HCT116 (cell line): ENCODE measurements around the gene RAB38. TPM values are rescaled to one million over a fixed set of nuclear protein-coding genes. Genes with fewer than 3 reads are reported as not detected.

Source experiments
- ATAC-seq: fragments of 200-7000 bp; cut with Tn5 transposase; 2 replicates; pipeline ENCODE4 v1.9.1; 2020; ENCODE audit warnings: mild to moderate bottlenecking, moderate library complexity
- BruUV-seq: library from RNA; stranded (reverse); fragments of 400-500 nt; replicated peaks from 2 replicates; lab custom pipeline; 2021; lab: Mats Ljungman, UMichigan
- CTCF ChIA-PET: fragments of 300-600 bp; sonication (Branson Sonifier 250); formaldehyde crosslinking; loops from one replicate; lab custom pipeline; 2021; ENCODE audit warnings: antibody characterized with exemption; lab: Charles Lee
- POLR2A ChIA-PET: fragments of 300-600, 350-600 bp; sonication (Branson Sonifier 250); formaldehyde crosslinking; loops from one replicate; lab custom pipeline; 2021; ENCODE audit warnings: antibody characterized with exemption; lab: Charles Lee
- RAD21 ChIA-PET, 2 experiments: fragments of 300-600 bp; sonication (Branson Sonifier 250); formaldehyde crosslinking; loops; one replicate each; lab custom pipeline; 2023; ENCODE audit warnings: low total read pairs in 2 of 2; ENCODE audit not compliant: uncharacterized antibody in 2 of 2, unreplicated experiment in 2 of 2, low non-redundant PET in 1 of 2; lab: Charles Lee
- DNase-seq: peaks from one replicate; pipeline ENCODE4 v3.0.0-alpha.2; 2010; ENCODE audit warnings: low read depth, low spot score
- H2AFZ ChIP-seq: fragments of 200-600 bp; shearing (Covaris generic), sonication (generic); 2 replicates; pipeline ENCODE4 v1.6.1; 2017; ENCODE audit warnings: low read depth, mixed run types, mixed read lengths, antibody characterized with exemption, low read length; ENCODE audit not compliant: poor library complexity, severe bottlenecking
- H3K27ac ChIP-seq: 2 replicates; pipeline ENCODE4 v1.5.1; 2012; ENCODE audit warnings: low read depth, low read length
- H3K27me3 ChIP-seq: fragments of 200-600 bp; sonication (generic); 2 replicates; pipeline ENCODE4 v1.6.1; 2016; ENCODE audit warnings: mixed run types, low read length, mixed read lengths; ENCODE audit not compliant: insufficient read depth
- H3K36me3 ChIP-seq, 2 experiments: fragments of 200-500 bp in 1 of 2; fragments of 200-600 bp in 1 of 2; sonication (Bioruptor generic) in 1 of 2; sonication (generic) in 1 of 2; 2 replicates each; pipeline versions ENCODE4 v1.5.1 to v1.6.1; 2014 to 2016; ENCODE audit warnings: low read length in 2 of 2, inconsistent platforms in 1 of 2, mixed read lengths in 1 of 2, mixed run types in 1 of 2; ENCODE audit not compliant: insufficient read depth in 2 of 2, control insufficient read depth in 1 of 2
- H3K4me1 ChIP-seq, 2 experiments: fragments of 200-600 bp in 1 of 2; sonication (generic) in 1 of 2; 2 replicates each; pipeline versions ENCODE4 v1.5.1 to v1.6.1; 2012 to 2017; ENCODE audit warnings: low read length in 2 of 2, inconsistent platforms in 1 of 2, mild to moderate bottlenecking in 1 of 2, mixed read lengths in 1 of 2, mixed run types in 1 of 2, moderate library complexity in 1 of 2; ENCODE audit not compliant: insufficient read depth in 2 of 2, control insufficient read depth in 1 of 2
- H3K4me2 ChIP-seq: fragments of 200-600 bp; sonication (generic); 2 replicates; pipeline ENCODE4 v1.6.1; 2017; ENCODE audit warnings: mixed run types, low read length, mixed read lengths
- H3K4me3 ChIP-seq, 2 experiments: fragments of 200-600 bp in 1 of 2; sonication (generic) in 1 of 2; replicated peaks in 1 of 2; 2 replicates each; pipeline ENCODE4 v1.5.1; 2011 to 2016; ENCODE audit warnings: low read length in 2 of 2, control low read depth in 1 of 2, low read depth in 1 of 2, mild to moderate bottlenecking in 1 of 2, mixed read lengths in 1 of 2, mixed run types in 1 of 2
- H3K79me2 ChIP-seq: fragments of 200-600 bp; sonication (generic); 2 replicates; pipeline ENCODE4 v1.6.1; 2017; ENCODE audit warnings: mild to moderate bottlenecking, mixed run types, low read length, moderate library complexity, mixed read lengths; ENCODE audit not compliant: insufficient read depth
- H3K9ac ChIP-seq: fragments of 200-600 bp; sonication (generic); 2 replicates; pipeline ENCODE4 v1.6.1; 2016; ENCODE audit warnings: low read length, mixed read lengths
- H3K9me2 ChIP-seq: fragments of 200-600 bp; sonication (generic), shearing (Covaris generic); 2 replicates; pipeline ENCODE4 v1.6.1; 2017; ENCODE audit warnings: mixed run types, mild to moderate bottlenecking, moderate library complexity; ENCODE audit not compliant: insufficient read depth
- H3K9me3 ChIP-seq, 2 experiments: fragments of 200-500 bp in 1 of 2; fragments of 200-600 bp in 1 of 2; sonication (Bioruptor generic) in 1 of 2; sonication (generic) in 1 of 2; 2 replicates each; pipeline ENCODE4 v1.6.1; 2014 to 2017; ENCODE audit warnings: low read length in 2 of 2, mixed read lengths in 2 of 2, inconsistent platforms in 1 of 2, low read depth in 1 of 2, mild to moderate bottlenecking in 1 of 2, mixed run types in 1 of 2, moderate library complexity in 1 of 2; ENCODE audit not compliant: control insufficient read depth in 1 of 2, insufficient read depth in 1 of 2
- H4K20me1 ChIP-seq: fragments of 200-600 bp; sonication (generic), shearing (Covaris generic); 2 replicates; pipeline ENCODE4 v1.6.1; 2017; ENCODE audit warnings: mixed run types, mild to moderate bottlenecking, moderate library complexity; ENCODE audit not compliant: insufficient read depth
- CBX3 ChIP-seq: IDR thresholded peaks from 2 replicates; pipeline ENCODE4 v1.6.1; 2012; ENCODE audit warnings: low read depth
- CEBPB ChIP-seq: IDR thresholded peaks from 2 replicates; pipeline ENCODE4 v1.6.1; 2012; ENCODE audit warnings: low read depth
- EGR1 ChIP-seq: IDR thresholded peaks from 2 replicates; pipeline ENCODE4 v1.6.1; 2012; ENCODE audit warnings: low read depth
- ELF1 ChIP-seq: IDR thresholded peaks from 2 replicates; pipeline ENCODE4 v1.6.1; 2012; ENCODE audit warnings: low read depth, borderline replicate concordance
- EZH2 ChIP-seq: fragments of 200-600 bp; sonication (generic); IDR thresholded peaks from 2 replicates; pipeline ENCODE4 v1.6.1; 2017; ENCODE audit warnings: antibody characterized with exemption, mixed run types
- EZH2phosphoT487 ChIP-seq: fragments of 200-600 bp; IDR thresholded peaks from 2 replicates; pipeline ENCODE4 v1.6.1; 2018; ENCODE audit warnings: antibody characterized with exemption, borderline replicate concordance
- POLR2A ChIP-seq: IDR thresholded peaks from 2 replicates; pipeline ENCODE4 v1.7.0; 2011; ENCODE audit warnings: borderline replicate concordance; ENCODE audit not compliant: insufficient read depth, insufficient read length; ENCODE audit errors: extremely low read depth
- POLR2AphosphoS5 ChIP-seq: IDR thresholded peaks from 2 replicates; pipeline ENCODE4 v1.6.1; 2011; ENCODE audit warnings: mild to moderate bottlenecking, low read depth, low read length, moderate library complexity
- RAD21 ChIP-seq: IDR thresholded peaks from 2 replicates; pipeline ENCODE4 v1.6.1; 2012; ENCODE audit warnings: low read depth, mild to moderate bottlenecking
- SIN3A ChIP-seq: IDR thresholded peaks from 2 replicates; pipeline ENCODE4 v1.6.1; 2012; ENCODE audit warnings: low read depth
- SP1 ChIP-seq: IDR thresholded peaks from 2 replicates; pipeline ENCODE4 v1.6.1; 2012; ENCODE audit warnings: low read depth
- SRF ChIP-seq: IDR thresholded peaks from 2 replicates; pipeline ENCODE4 v1.6.1; 2012; ENCODE audit warnings: low read depth
- TCF7L2 ChIP-seq: IDR thresholded peaks from 2 replicates; pipeline ENCODE4 v1.7.0; 2011; ENCODE audit warnings: borderline replicate concordance, inconsistent platforms; ENCODE audit not compliant: insufficient read depth, insufficient read length; ENCODE audit errors: extremely low read depth
- YY1 ChIP-seq: IDR thresholded peaks from 2 replicates; pipeline ENCODE4 v1.6.1; 2011; ENCODE audit warnings: low read length, low read depth, moderate library complexity, mild to moderate bottlenecking; ENCODE audit not compliant: insufficient replicate concordance; ENCODE audit errors: extremely low read depth
- ZFX ChIP-seq: fragments of 450-650 bp; IDR thresholded peaks from 2 replicates; pipeline ENCODE4 v1.6.1; 2017
- intact Hi-C: fragments of 100-400 bp; cut with micrococcal nuclease; formaldehyde crosslinking; loops from 2 replicates; pipeline ENCODE4 v1.10.0; 2022
- total RNA-seq: library from RNA; stranded (reverse); gene quantifications from one replicate; pipeline ENCODE4 v1.2.1, GENCODE V29; 2021; ENCODE audit not compliant: unreplicated experiment
- TF ChIP-seq, protein P1 (sequence below): IDR thresholded peaks from 2 replicates; pipeline ENCODE4 v1.6.1; 2012; ENCODE audit warnings: low read depth
- TF ChIP-seq, protein P2 (sequence below): IDR thresholded peaks from 2 replicates; pipeline ENCODE4 v1.6.1; 2012

The RAB38 gene
- total RNA-seq, 1 experiment from 2014 or later, result 15.1 TPM

DNA sequence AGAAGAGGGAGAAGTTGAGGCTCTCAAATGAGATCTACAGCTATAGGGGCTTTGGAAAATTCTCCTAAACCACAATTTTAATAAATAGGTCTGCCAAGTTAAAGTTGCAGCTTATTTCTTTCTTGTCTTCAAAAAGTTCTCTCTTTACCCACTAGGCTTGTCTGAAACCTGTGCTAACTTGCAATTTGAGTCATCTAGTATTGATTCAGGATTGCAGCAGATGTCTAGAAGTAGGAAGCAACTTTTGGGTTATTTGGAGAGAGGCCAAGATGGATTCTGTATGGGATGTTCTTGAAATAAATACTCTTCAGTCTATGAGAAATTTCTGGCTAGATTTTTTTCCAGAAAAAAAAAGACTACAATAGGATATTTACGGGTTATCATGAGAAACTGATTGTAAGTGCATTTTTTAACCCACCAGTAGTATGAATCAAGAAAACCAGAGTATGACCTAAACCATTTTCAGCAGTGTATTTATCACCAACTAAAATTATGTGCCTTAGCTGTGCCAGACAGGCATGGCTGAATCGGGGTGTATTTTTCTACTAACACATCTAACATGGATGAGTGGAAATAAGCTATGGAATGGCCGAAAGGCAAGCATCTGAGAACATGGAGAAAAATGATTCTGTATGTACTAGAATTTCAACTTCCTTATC is 4.9 kb upstream of the RAB38 start:
- Histone ChIP-seq H3K9ac (no peak overlapping the region), H3K4me2 (no peak overlapping the region)

DNA sequence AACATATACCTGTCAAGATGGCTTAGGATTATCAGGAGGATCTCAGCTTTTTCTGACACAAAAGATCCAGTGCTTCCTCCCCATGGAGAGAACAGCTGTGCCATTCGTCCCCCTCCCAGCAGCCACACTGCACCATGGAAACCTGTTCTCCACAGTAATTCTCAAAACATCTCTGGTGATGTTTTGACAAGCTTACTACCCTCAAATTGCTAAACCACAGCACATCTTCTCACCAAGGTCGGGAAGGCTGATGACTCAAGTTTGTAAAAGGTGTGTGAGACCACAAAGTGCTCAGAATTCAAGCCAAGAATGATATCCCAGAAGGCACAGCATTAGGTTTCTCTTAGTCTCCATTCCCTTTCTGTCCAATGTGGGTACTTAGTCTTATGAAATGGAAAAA is 3.9 kb upstream of the RAB38 start:
- DNase-seq (no peak), ATAC-seq (no peak)
- Histone ChIP-seq H3K4me1 (peaks cover 0 to 30% of the 10 kb centered on the region in 2 experiments; a peak in 3 of 4 replicates), H3K9me2 (no peaks in the 10 kb centered on the region), H4K20me1 (no peaks in the 10 kb centered on the region), H3K4me3 (no peak overlapping the region), H3K9me3 (no peaks in the 10 kb centered on the region), H2AFZ (no peak overlapping the region), H3K27ac (no peak overlapping the region), H3K79me2 (no peaks in the 10 kb centered on the region), H3K9ac (no peak overlapping the region), H3K4me2 (0 out of 2 replicates have a peak overlapping the region, but pooled peaks have one; percentile 1), H3K36me3 (no peaks in the 10 kb centered on the region), H3K27me3 (no peaks in the 10 kb centered on the region)
- intact Hi-C loops, result no loop called here
- ChIA-PET POLR2A (no interaction called here), CTCF (no interaction called here), RAD21 (no interaction called here)
- BruUV-seq, result no TSS peak
- TF ChIP-seq SRF (no peak), YY1 (no peak), ELF1 (no peak), EZH2 (no peak), RAD21 (no peak), CBX3 (no peak), ZFX (no peak), EGR1 (no peak), TCF7L2 (no peak), POLR2AphosphoS5 (no peak), SIN3A (no peak)
- TF ChIP-seq, protein P1, sequence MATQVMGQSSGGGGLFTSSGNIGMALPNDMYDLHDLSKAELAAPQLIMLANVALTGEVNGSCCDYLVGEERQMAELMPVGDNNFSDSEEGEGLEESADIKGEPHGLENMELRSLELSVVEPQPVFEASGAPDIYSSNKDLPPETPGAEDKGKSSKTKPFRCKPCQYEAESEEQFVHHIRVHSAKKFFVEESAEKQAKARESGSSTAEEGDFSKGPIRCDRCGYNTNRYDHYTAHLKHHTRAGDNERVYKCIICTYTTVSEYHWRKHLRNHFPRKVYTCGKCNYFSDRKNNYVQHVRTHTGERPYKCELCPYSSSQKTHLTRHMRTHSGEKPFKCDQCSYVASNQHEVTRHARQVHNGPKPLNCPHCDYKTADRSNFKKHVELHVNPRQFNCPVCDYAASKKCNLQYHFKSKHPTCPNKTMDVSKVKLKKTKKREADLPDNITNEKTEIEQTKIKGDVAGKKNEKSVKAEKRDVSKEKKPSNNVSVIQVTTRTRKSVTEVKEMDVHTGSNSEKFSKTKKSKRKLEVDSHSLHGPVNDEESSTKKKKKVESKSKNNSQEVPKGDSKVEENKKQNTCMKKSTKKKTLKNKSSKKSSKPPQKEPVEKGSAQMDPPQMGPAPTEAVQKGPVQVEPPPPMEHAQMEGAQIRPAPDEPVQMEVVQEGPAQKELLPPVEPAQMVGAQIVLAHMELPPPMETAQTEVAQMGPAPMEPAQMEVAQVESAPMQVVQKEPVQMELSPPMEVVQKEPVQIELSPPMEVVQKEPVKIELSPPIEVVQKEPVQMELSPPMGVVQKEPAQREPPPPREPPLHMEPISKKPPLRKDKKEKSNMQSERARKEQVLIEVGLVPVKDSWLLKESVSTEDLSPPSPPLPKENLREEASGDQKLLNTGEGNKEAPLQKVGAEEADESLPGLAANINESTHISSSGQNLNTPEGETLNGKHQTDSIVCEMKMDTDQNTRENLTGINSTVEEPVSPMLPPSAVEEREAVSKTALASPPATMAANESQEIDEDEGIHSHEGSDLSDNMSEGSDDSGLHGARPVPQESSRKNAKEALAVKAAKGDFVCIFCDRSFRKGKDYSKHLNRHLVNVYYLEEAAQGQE, result no peak
- TF ChIP-seq, protein P2, sequence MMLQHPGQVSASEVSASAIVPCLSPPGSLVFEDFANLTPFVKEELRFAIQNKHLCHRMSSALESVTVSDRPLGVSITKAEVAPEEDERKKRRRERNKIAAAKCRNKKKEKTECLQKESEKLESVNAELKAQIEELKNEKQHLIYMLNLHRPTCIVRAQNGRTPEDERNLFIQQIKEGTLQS, result no peak

More for the DNA sequence above, 4.9 kb upstream of the RAB38 start:
- Histone ChIP-seq H2AFZ (no peak overlapping the region), H3K27ac (no peak overlapping the region), H3K4me1 (peaks cover 0 to 20% of the 10 kb centered on the region in 2 experiments; a peak in 2 of 4 replicates), H3K9me2 (no peaks in the 10 kb centered on the region), H3K4me3 (no peak overlapping the region), H3K27me3 (no peaks in the 10 kb centered on the region), H3K9me3 (no peaks in the 10 kb centered on the region), H3K36me3 (no peaks in the 10 kb centered on the region), H4K20me1 (no peaks in the 10 kb centered on the region), H3K79me2 (no peaks in the 10 kb centered on the region)
- POLR2A ChIA-PET, result no interaction called here
- 0 out of 2 replicates have a peak, but pooled peaks have one; percentile 19 for TF ChIP-seq CEBPB
- TF ChIP-seq YY1, result no peak
- no peak for TF ChIP-seq EZH2phosphoT487
- TF ChIP-seq SP1, result 0 out of 2 replicates have a peak, but pooled peaks have one; percentile 14
- TF ChIP-seq, protein P2, result no peak
- TF ChIP-seq ELF1, result no peak
- TF ChIP-seq POLR2A, result no peak
- no TSS peak for BruUV-seq
- ATAC-seq, result no peak
- intact Hi-C loops, result no loop called here
- no peak for DNase-seq
- CTCF ChIA-PET, result no interaction called here
- RAD21 ChIA-PET, result no interaction called here
